Naive B cell (primary cell): Measurements from ENCODE around the gene ADIG. TPM values are rescaled to one million over a fixed set of nuclear protein-coding genes. Genes with fewer than 3 reads are reported as not detected.

ENCODE experiments used
- ATAC-seq, 2 donors: fragments of 150-1000 bp; cut with Tn5 transposase; 2 replicates each; pipeline ENCODE4 v1.10.0; 2021; ENCODE audit warnings: low read depth in 2 of 2, mild to moderate bottlenecking in 2 of 2, moderate library complexity in 2 of 2
- DNase-seq: peaks from one replicate; pipeline ENCODE4 v3.0.0; 2022
- H3K27ac Mint-ChIP-seq, 6 donors: one replicate each; pipeline ENCODE4 v1.8.0; 2020 to 2022; ENCODE audit warnings: mild to moderate bottlenecking in 6 of 6, mixed read lengths in 6 of 6, moderate library complexity in 5 of 6, inconsistent platforms in 2 of 6
- H3K27me3 Mint-ChIP-seq, 3 donors: one replicate each; pipeline ENCODE4 v1.8.0; 2021 to 2022; ENCODE audit warnings: mixed read lengths in 3 of 3, mild to moderate bottlenecking in 1 of 3
- H3K36me3 Mint-ChIP-seq, 2 donors: one replicate each; pipeline ENCODE4 v1.8.0; 2020 to 2022; ENCODE audit warnings: mixed read lengths in 2 of 2, inconsistent platforms in 1 of 2, mild to moderate bottlenecking in 1 of 2
- H3K4me1 Mint-ChIP-seq, 3 donors: one replicate each; pipeline ENCODE4 v1.8.0; 2020 to 2022; ENCODE audit warnings: mixed read lengths in 3 of 3, inconsistent platforms in 1 of 3, mild to moderate bottlenecking in 1 of 3, moderate library complexity in 1 of 3
- H3K4me3 Mint-ChIP-seq, 8 donors: one replicate each; pipeline ENCODE4 v1.8.0; 2020 to 2022; ENCODE audit warnings: mild to moderate bottlenecking in 8 of 8, mixed read lengths in 8 of 8, moderate library complexity in 8 of 8, inconsistent platforms in 2 of 8
- H3K9me3 Mint-ChIP-seq, 7 donors: one replicate each; pipeline ENCODE4 v1.8.0; 2020 to 2022; ENCODE audit warnings: mixed read lengths in 7 of 7, mild to moderate bottlenecking in 5 of 7, inconsistent platforms in 2 of 7, moderate library complexity in 1 of 7
- polyA plus RNA-seq, 6 donors: library from polyadenylated mRNA; unstranded; fragments of 300-500 nt; fragmentation: Illumina TruSeq; gene quantifications; one replicate each; pipeline ENCODE4 v1.2.3, GENCODE V29; 2021; ENCODE audit warnings: low read depth in 6 of 6

ADIG gene
- polyA plus RNA-seq, 6 donors from 2014 or later = not detected

GRCh38 chr20:38557174-38557573 is 23.8 kb upstream of the ADIG start:
- ATAC-seq (no peak), DNase-seq (no peak)
- no peak overlapping the region for H3K27ac Mint-ChIP-seq
- H3K9me3 Mint-ChIP-seq = no peaks in the 10 kb centered on the region
- no peaks in the 10 kb centered on the region for H3K27me3 Mint-ChIP-seq
- H3K4me1 Mint-ChIP-seq = no peaks in the 10 kb centered on the region
- peaks cover 26 to 27% of the 10 kb centered on the region in 2 donors for H3K36me3 Mint-ChIP-seq
- H3K4me3 Mint-ChIP-seq = no peak overlapping the region

DNA sequence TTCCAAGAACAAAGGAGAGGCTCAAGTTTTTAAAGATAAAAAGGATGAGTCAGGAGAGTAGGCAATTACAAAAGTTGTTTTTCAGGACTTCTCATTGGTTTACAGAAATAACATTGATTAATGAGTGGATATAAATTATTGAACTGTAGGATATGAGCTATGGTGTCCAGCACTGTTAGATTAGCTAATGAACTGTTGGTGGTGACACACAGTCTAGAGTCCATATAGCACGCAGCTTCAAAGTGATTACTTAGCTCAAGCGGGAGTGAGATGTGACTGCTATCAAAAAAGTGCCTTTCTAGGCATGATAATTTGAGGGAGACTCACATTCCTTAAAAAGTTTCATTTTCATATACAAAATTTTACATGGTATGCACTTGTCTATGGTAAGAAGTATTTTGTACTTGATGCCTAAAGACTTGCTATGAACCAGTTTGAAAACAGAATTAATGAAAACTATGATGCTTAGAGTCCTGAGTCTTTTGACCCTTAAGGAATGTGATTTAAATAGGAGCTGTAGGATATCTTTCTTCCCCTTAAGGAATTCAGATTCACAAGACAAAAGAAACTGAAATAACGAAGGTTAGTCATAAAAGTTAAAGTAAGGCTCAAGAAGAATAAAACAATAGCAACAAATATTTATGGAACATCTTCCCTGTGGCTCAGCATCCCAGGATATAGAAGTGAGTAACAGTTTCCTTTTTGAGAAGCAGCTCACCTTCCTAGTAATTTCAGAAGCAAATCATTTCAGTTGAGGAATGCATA is 22.2 kb upstream of the ADIG start:
- no peaks in the 10 kb centered on the region for H3K27me3 Mint-ChIP-seq
- no peak for ATAC-seq
- H3K36me3 Mint-ChIP-seq = peaks cover 25 to 27% of the 10 kb centered on the region in 2 donors

GRCh38 chr20:38559764-38560163 is 21.2 kb upstream of the ADIG start:
- H3K27ac Mint-ChIP-seq = peak overlapping the region in 2 of 6 donors; percentile 54 to 64
- H3K4me3 Mint-ChIP-seq = no peak overlapping the region
- H3K27me3 Mint-ChIP-seq = no peaks in the 10 kb centered on the region
- no peak for ATAC-seq
- H3K9me3 Mint-ChIP-seq = no peaks in the 10 kb centered on the region
- DNase-seq = no peak
- no peaks in the 10 kb centered on the region for H3K4me1 Mint-ChIP-seq
- peaks cover 15 to 27% of the 10 kb centered on the region in 2 donors for H3K36me3 Mint-ChIP-seq

More for the DNA sequence above, 22.2 kb upstream of the ADIG start:
- peak overlapping the region in 1 of 6 donors; percentile 61 for H3K27ac Mint-ChIP-seq
- no peak overlapping the region for H3K4me3 Mint-ChIP-seq
- H3K4me1 Mint-ChIP-seq = no peaks in the 10 kb centered on the region
- H3K9me3 Mint-ChIP-seq = no peaks in the 10 kb centered on the region
- DNase-seq = no peak

- Mint-ChIP-seq H3K9me3 (no peaks in the 10 kb centered on the region), H3K4me3 (no peak overlapping the region), H3K36me3 (peaks cover 8 to 23% of the 10 kb centered on the region in 2 donors), H3K27ac (peak overlapping the region in 1 of 6 donors; percentile 9), H3K4me1 (no peaks in the 10 kb centered on the region), H3K27me3 (no peaks in the 10 kb centered on the region)
- DNase-seq = no peak
- ATAC-seq = no peak
Measured at GRCh38 chr20:38563802-38564431, 17.1 kb upstream of the ADIG start.

DNA sequence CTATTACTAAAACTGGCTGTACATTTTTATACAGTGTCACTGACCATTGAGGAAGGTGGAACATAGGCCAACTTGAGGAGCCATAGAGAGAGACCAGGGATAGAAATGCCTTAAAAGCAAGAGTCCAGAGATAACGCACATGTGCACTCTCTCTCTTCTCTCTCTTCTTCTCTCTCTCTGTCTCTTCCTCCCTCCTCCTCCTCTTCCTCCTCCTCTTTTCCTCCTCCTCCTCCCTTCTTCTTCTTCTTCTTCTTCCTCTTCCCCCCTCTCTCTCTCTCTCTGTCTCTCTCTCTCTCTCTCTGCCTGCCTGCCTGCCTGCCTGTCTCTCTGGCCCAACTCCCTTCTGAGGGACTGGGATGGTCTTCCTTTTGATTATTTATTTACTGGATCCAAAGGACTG is 16.3 kb upstream of the ADIG start:
- DNase-seq (no peak), ATAC-seq (no peak)
- Mint-ChIP-seq H3K4me3 (peak overlapping the region in 1 of 8 donors; percentile 80), H3K36me3 (peaks cover under 1 to 16% of the 10 kb centered on the region in 2 donors), H3K9me3 (no peaks in the 10 kb centered on the region), H3K4me1 (no peaks in the 10 kb centered on the region), H3K27ac (peak overlapping the region in 1 of 6 donors; percentile 95), H3K27me3 (no peaks in the 10 kb centered on the region)

- no peaks in the 10 kb centered on the region for H3K4me1 Mint-ChIP-seq
- DNase-seq = no peak
- no peak overlapping the region for H3K4me3 Mint-ChIP-seq
- H3K27ac Mint-ChIP-seq = peak overlapping the region in 2 of 6 donors; percentile 39 to 56
- peaks cover under 1 to 6% of the 10 kb centered on the region in 2 donors for H3K36me3 Mint-ChIP-seq
- H3K9me3 Mint-ChIP-seq = no peaks in the 10 kb centered on the region
- no peak for ATAC-seq
- no peaks in the 10 kb centered on the region for H3K27me3 Mint-ChIP-seq
Measured at GRCh38 chr20:38566036-38566598, 14.9 kb upstream of the ADIG start.

DNA sequence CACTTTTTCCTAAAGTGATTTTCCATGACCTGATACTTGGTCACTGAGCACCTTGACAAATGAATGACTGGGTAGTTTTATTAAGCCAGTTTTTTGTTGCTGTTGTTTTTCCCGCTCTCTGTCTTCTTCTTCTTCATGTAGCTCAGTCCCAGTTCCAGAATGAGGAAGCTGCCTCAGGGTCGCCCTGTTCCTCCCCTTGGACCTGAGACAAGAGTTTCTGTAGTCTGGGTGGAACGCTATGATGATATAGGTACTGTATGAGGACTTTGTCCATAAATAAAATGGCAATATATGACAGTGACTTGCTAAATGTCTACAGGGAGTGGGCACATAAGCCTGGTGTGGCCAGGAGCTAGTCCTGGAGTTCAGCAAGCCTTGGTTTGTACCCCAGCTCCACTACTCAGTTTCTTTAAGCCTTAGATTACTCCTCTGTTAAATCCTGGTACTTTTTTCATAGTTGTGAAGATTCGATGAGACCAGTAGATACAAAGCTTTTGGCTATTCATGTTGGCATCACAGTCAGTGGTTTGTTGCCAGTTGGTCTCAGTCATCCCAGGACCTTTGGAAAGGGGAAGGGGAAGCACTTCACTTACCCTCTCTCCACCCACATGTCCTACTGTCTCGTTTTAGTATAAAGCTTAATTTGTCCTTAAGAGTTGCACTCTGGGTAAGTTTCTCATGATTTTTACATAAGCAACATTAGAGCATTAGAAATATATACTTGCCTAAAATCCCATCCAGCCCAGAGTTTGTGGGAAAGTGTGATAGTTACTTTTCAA is 11.1 kb upstream of the ADIG start:
- Mint-ChIP-seq H3K27me3 (no peaks in the 10 kb centered on the region), H3K9me3 (no peaks in the 10 kb centered on the region), H3K27ac (peak overlapping the region in 1 of 6 donors; percentile 13), H3K36me3 (peaks cover 4 to 6% of the 10 kb centered on the region in 2 donors), H3K4me3 (no peak overlapping the region), H3K4me1 (no peaks in the 10 kb centered on the region)
- ATAC-seq = no peak
- DNase-seq = no peak

GRCh38 chr20:38573413-38573812 is 7.6 kb upstream of the ADIG start:
- ATAC-seq (no peak), DNase-seq (no peak)
- Mint-ChIP-seq H3K4me1 (no peaks in the 10 kb centered on the region), H3K27me3 (no peaks in the 10 kb centered on the region), H3K36me3 (peaks cover 0 to 13% of the 10 kb centered on the region in 2 donors), H3K4me3 (no peak overlapping the region), H3K9me3 (no peaks in the 10 kb centered on the region), H3K27ac (peak overlapping the region in 1 of 6 donors; percentile 12)

DNA sequence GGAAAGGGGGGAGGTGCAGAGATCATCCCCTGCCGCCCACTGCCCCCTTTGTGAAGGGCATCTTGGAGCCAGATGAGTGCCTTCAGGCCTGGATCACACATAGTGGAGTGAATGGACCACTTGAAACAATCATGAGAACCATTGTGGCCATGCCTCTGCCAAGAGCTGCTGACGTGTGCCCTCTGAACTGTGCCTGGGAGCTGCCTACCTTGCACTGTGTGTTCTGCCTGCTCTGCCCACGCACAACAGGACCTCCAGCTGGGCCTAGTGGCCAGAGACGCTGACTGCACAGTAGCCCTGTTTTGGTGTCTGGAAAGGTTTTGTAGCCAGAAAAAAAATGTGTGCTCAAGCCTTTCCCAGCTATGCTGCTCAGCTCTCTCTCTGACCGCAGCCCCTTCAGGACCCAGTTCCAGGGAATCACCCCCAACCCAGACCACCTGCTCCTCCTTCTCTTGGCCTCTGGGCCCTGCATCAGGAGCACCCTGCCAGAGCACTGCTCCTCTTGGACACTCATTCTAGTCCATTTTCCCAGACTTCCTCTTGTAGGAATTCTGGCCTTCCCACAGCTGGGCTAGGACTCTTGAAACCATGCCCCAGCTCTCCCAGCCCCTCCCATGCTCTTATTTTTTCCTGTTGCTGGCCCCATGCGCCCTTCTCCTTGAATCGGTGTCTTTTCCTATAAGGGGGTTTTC is 1.6 kb upstream of the ADIG start:
- H3K36me3 Mint-ChIP-seq = peaks cover 0 to 9% of the 10 kb centered on the region in 2 donors
- peaks cover 0 to 3% (median 0%) of the 10 kb centered on the region in 3 donors for H3K4me1 Mint-ChIP-seq
- ATAC-seq (no peak), DNase-seq (no peak)
- no peaks in the 10 kb centered on the region for H3K9me3 Mint-ChIP-seq
- peak overlapping the region in 4 of 6 donors; percentile 27 to 76 (median 50) for H3K27ac Mint-ChIP-seq
- H3K27me3 Mint-ChIP-seq = no peaks in the 10 kb centered on the region
- no peak overlapping the region for H3K4me3 Mint-ChIP-seq

GRCh38 chr20:38579921-38580320 is 1.1 kb upstream of the ADIG start:
- Mint-ChIP-seq H3K9me3 (no peaks in the 10 kb centered on the region), H3K4me1 (peaks cover 0 to 3% (median 0%) of the 10 kb centered on the region in 3 donors), H3K4me3 (no peak overlapping the region), H3K27me3 (no peaks in the 10 kb centered on the region), H3K36me3 (peaks cover 0 to 9% of the 10 kb centered on the region in 2 donors), H3K27ac (peak overlapping the region in 3 of 6 donors; percentile 27 to 76 (median 52))
- no peak for ATAC-seq
- DNase-seq = no peak

- peaks cover 0 to 5% (median 3%) of the 10 kb centered on the region in 3 donors for H3K27me3 Mint-ChIP-seq
- DNase-seq = no peak
- H3K4me1 Mint-ChIP-seq = peaks cover 0 to 3% (median 0%) of the 10 kb centered on the region in 3 donors
- ATAC-seq = no peak
- no peak overlapping the region for H3K27ac Mint-ChIP-seq
- H3K36me3 Mint-ChIP-seq = no peaks in the 10 kb centered on the region
- no peaks in the 10 kb centered on the region for H3K9me3 Mint-ChIP-seq
- no peak overlapping the region for H3K4me3 Mint-ChIP-seq
Measured at GRCh38 chr20:38581830-38582358, 897 bp downstream of the ADIG start.

GRCh38 chr20:38583306-38583705 is 2.3 kb downstream of the ADIG start:
- no peaks in the 10 kb centered on the region for H3K36me3 Mint-ChIP-seq
- H3K4me3 Mint-ChIP-seq = no peak overlapping the region
- peaks cover 0 to 3% (median 0%) of the 10 kb centered on the region in 3 donors for H3K4me1 Mint-ChIP-seq
- no peaks in the 10 kb centered on the region for H3K9me3 Mint-ChIP-seq
- peaks cover 0 to 8% (median 5%) of the 10 kb centered on the region in 3 donors for H3K27me3 Mint-ChIP-seq
- no peak overlapping the region for H3K27ac Mint-ChIP-seq
- ATAC-seq = no peak
- no peak for DNase-seq
